ENCODE results near the gene NT5C1A.
A peak's percentile ranks its signal among the peaks of the same experiment; 100 is the strongest.

The NT5C1A gene

GRCh38 chr1:39689635-39690034 is 17.7 kb upstream of the NT5C1A start:
- DNase-seq (ENCODE audit: low spot score) = no peak

DNA sequence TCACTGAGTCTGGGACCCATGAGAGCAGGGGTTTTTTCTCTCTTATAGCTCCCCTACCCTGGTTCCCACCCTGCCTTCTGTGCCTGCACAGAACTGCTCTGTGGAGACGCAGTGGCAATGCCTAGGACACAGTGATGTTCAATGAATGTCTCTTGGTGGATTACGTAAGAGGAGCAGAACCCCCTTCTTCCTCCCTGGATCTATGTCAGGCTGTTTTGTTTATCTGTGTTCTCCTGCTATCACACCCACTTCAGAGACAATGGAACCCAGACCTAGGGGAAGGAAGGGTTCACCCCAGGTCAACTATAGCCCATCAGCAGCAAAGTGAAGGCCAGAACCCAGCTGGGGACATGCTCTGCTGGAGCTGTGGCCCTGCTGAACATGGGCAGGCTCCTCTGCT is 17.3 kb upstream of the NT5C1A start:
- DNase-seq (ENCODE audit: low spot score) = no peak

GRCh38 chr1:39688706-39689105 is 16.8 kb upstream of the NT5C1A start:
- no peak for DNase-seq (ENCODE audit: low spot score)

- no peak for DNase-seq (ENCODE audit: low spot score)
Observed at GRCh38 chr1:39687243-39687642, 15.3 kb upstream of the NT5C1A start.

GRCh38 chr1:39685071-39685470 is 13.2 kb upstream of the NT5C1A start:
- no peak for DNase-seq (ENCODE audit: low spot score)

DNA sequence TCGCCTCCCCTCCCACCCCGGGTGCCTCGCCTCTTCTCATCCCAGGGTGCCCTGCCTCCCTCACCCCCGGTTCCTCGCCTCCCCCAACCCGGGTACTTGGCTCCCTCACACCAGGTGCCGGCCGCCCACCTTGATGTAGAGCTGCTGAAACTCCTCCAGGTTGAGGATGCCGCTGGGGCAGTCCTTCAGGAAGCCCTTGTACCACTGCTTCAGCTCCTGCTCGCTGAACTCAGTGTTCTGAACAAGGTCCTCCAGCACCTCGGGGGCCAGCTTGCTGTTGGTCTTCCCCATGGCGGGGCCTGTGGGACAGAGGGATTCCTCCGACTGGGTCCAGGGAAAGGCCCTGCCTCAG is 12.4 kb upstream of the NT5C1A start:
- DNase-seq (ENCODE audit: low spot score) = no peak

- DNase-seq (ENCODE audit: low spot score) = no peak
Observed at GRCh38 chr1:39683591-39684312, 11.8 kb upstream of the NT5C1A start.

DNA sequence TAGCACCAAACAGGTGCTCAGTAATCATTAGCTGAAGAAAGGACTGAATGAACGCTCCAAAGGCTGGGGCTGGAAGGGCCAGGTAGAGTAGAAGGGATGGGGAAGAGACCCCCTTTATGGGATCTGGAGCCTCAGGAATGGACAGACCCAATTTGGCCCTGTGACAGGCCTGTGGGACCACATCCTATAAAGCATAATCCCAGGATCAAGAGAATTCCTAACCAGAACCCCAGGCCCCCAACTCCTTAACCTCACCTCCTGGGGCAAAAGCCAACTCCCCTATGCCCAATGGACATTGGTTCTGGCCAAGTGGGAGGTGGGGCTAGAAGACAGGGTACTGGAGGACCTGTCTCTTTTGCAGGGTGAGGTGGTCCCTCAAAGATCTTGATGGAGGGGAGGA is 10.1 kb upstream of the NT5C1A start:
- no peak for DNase-seq (ENCODE audit: low spot score)

DNA sequence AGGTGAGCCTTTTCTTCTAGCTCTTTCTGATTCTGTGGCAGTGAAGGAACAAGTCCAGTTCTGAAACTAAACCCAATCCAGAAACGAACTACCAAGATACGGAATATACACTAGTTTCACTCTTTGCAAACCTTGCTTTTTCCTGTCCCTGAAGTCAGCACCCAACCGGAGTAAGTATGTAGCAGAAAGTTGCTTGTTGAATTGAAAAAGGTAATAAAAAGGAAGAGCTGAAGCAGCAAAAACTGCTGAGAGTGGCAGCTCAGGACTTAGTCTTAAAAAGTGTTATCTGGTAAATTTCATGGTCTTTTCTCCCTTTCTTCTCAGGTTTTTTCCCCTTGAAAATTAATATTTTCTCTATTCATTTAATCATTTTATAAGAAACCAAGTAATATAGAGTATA is 9.4 kb upstream of the NT5C1A start:
- DNase-seq (ENCODE audit: low spot score) = no peak

- no peak for DNase-seq (ENCODE audit: low spot score)
Observed at GRCh38 chr1:39680751-39681150, 8.8 kb upstream of the NT5C1A start.

DNA sequence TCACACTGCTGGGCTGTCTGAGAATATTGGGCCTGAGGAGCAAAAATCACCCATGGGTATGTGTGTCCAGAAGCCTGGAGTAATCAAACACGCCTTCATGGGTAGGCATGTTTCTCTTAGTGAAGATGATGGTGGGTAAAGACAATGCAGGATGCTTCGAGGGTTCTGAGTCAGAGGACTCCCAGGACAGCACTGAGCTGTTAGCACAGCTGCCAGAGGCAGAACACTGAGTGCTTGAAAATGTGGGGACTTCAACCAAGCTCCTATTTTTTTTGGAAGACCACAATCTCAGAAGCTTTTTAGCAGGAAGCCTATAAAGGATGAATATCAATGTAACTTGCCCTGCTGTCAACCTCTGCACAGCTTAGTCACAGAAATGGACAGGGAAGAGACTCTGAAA is 7.9 kb upstream of the NT5C1A start:
- no peak for DNase-seq (ENCODE audit: low spot score)

DNA sequence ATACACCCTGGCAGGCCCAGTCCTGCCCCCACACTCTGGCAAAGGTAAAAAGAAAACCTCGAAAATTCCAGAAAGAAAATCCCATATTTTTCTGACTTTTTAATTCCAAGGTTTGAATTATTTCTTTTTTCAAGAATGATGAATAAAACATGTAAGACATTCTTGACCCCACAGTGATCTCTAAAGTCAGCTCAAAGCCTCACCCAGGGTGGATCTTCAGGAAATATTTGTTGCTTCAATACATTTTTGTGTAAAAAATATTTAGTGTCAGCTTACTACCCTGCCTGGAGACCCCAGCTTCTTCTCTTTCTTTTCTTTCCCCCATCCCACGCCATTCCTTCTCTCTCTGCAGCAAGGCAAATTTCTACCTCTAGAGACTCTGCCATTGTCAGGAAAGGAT is 7.0 kb upstream of the NT5C1A start:
- DNase-seq (ENCODE audit: low spot score) = no peak

DNA sequence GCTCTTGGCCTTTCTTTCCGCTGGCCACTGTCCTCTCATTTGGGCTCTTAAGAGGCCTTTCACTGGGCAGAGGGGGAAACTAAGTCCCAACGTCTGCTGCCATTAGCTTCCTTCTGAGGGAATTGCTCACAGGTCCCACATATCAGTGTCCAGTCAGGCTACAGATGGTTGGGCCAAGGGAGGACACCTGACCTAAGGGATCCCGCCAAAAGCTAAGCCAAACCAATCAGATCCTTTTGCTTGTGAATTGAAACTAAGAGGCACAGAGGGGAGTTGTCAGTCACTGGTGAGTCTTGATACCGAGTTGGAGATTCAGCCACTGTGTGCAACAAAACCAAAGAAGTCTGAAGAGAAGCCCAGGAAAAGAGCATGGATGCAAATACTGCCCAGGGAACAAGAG is 5.7 kb upstream of the NT5C1A start:
- no peak for DNase-seq (ENCODE audit: low spot score)

- DNase-seq (ENCODE audit: low spot score) = peak; percentile 13
Observed at GRCh38 chr1:39676948-39677548, 5.1 kb upstream of the NT5C1A start.

GRCh38 chr1:39675220-39675619 is 3.3 kb upstream of the NT5C1A start:
- DNase-seq (ENCODE audit: low spot score) = no peak

DNA sequence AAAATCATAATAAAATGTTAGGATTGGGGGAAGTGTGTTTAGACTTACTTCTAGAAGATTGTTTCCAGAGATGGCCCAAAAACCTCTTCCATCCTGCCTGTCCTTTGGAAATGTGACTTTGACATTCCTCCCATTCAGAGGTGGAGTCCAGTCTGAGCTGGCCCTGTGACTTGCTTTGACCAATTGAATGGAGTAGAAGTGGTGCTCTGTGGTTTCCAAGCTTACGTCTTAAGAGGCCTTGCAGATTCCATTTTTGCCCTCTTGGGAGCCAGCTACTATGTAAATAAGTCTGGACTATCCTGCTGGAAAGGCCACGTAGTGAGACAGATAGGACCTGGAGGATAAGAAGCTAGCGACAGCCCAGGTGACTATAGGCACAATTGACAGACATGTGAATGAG is 1.3 kb upstream of the NT5C1A start:
- no peak for DNase-seq (ENCODE audit: low spot score)

GRCh38 chr1:39672551-39672947 is 642 bp upstream of the NT5C1A start:
- no peak for DNase-seq (ENCODE audit: low spot score)

DNA sequence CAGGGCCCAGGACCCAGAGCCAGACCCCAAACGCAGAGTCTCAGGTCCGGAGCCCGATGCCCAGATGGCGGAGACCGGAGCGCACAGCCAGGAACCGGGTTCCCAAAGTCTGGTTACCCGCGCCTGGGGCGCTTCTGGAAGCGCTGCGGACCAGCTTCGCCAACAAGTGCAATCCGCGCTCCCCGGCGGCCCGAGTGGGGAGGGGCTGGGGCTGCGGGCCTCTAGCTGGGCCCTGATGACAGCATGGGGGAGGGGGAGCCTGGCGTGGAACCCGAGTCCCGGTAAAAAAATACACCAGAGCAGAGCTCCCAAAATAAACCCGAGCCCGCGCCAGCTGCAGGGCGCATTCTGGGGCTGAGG is 494 bp downstream of the NT5C1A start:
- no peak for DNase-seq (ENCODE audit: low spot score)

DNA sequence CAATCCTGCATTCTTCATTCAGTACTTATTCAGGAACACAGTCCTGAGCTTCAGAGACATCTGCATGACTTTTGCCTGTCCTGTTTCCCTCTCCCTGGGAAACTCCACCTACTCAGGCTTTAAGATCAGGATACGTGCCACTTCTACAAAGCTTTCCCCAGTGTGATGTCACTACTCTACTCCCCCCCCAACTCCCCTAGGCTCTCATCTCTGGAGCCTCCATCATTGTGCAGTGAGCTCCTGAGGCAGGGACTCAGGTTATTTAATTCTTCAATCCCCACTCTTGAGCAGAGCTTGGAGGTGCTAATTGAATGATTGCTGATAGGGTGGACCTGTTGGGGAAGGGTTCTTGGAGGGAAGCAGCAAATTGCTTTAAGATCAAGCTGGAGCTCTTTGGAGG is 1.2 kb downstream of the NT5C1A start:
- DNase-seq (ENCODE audit: low spot score) = no peak

- no peak for DNase-seq (ENCODE audit: low spot score)
Observed at GRCh38 chr1:39668894-39669293, 3.0 kb downstream of the NT5C1A start.

GRCh38 chr1:39668111-39668510 is 3.8 kb downstream of the NT5C1A start:
- no peak for DNase-seq (ENCODE audit: low spot score)

- no peak for DNase-seq (ENCODE audit: low spot score)
Observed at GRCh38 chr1:39666772-39667171, 5.1 kb downstream of the NT5C1A start.

- no peak for DNase-seq (ENCODE audit: low spot score)
Observed at GRCh38 chr1:39663559-39663958, 8.3 kb downstream of the NT5C1A start.

DNA sequence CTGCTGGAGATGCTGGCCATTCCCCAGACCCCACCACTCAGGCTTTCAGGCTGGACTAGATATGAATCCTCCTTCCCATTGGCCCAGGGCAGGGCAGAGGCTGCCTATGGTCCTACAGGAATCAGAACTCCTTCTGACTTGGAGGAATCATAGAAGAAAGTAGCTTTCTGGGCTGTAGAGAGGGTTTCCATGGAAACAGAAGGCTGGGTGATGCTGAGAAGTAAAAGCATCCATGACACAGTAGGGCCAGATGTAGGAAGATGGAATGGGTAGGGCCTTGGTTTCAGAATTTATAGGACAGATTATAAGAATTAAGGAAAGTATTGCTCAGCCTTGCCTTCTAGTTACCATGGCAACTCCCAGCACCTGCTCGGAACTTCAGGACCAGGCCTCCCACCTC is 9.0 kb downstream of the NT5C1A start:
- DNase-seq (ENCODE audit: low spot score) = no peak

Measured in COLO829 (cell line).